ENCODE measurements around the gene FCHSD1.

FCHSD1 gene

DNA sequence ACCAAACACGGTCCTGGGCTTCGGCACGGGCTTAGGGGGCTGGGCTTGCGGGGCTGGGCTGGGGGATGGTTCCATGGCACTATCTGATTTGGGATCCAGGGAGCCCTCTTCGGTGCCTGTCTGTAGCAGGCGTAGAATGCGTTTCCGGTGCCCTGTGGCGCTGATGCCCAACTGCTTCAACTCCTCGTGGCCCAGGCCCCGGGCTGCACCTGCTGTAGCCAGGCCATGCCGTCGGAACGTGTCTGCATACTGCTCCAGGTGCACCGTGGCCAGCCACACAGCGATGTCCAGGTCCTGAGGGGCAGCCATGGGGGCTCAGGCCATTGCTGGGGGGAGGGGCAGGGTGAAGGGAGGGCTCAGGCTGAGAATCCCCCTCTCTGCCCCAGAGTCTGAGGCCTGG, 29.0 kb upstream of the FCHSD1 start:
- no CpG with 5 or more reads among the region's 16 CpGs for WGBS (ENCODE audit: extremely low coverage, insufficient coverage, low lambda C conversion rate)

DNA sequence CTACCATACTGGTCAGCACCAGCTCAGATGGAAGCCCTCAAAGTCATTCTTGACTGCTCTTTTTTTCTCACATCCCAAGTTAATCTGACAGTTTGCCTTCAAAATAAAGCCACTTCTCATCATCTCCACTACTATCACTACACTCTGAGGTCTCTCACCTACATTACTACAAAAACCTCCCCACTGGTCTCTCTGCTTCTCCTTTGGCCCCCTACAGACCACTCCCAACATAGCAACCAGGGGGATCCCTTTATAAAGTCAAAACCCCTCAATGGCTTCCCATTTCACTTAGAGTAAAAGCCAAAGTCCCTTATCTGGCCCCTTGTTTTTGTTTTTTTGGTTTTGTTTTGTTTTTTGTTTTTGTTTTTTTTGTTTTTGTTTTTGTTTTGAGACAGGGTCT, 26.2 kb upstream of the FCHSD1 start:
- H3K23ac ChIP-seq (ENCODE audit: low read length), result no peak overlapping the region
- no peaks in the 10 kb centered on the region for H3K27me3 ChIP-seq (ENCODE audit: insufficient read depth, low read length, poor library complexity)
- peak; percentile 84 for DNase-seq
- no peak overlapping the region for H3K27ac ChIP-seq (ENCODE audit: low read depth, low read length)
- no peak overlapping the region for H2BK120ac ChIP-seq (ENCODE audit: low read depth, low read length)
- no peak overlapping the region for H4K8ac ChIP-seq (ENCODE audit: low read depth, low read length)
- no peak overlapping the region for H3K4me2 ChIP-seq (ENCODE audit: low read length)
- no peak overlapping the region for H4K5ac ChIP-seq (ENCODE audit: low read length)
- no peak overlapping the region for H2BK5ac ChIP-seq (ENCODE audit: low read length)
- no peak overlapping the region for H3K9ac ChIP-seq (ENCODE audit: low read length)
- no peak overlapping the region for H2BK15ac ChIP-seq (replicated peaks; ENCODE audit: low read depth)
- peaks cover 5% of the 10 kb centered on the region for H3K79me2 ChIP-seq (ENCODE audit: control insufficient read depth, insufficient read depth, low read length)
- peaks cover 9% of the 10 kb centered on the region for H3K4me1 ChIP-seq (ENCODE audit: control insufficient read depth, low read depth, low read length)
- no peak overlapping the region for H3K18ac ChIP-seq (ENCODE audit: low read length)
- peaks cover 2% of the 10 kb centered on the region for H3K79me1 ChIP-seq (ENCODE audit: low read length)
- H3K36me3 ChIP-seq (ENCODE audit: control insufficient read depth, insufficient read depth, low read length), result no peaks in the 10 kb centered on the region
- no peak overlapping the region for H3K4ac ChIP-seq (ENCODE audit: low read depth, low read length)
- H3K4me3 ChIP-seq (ENCODE audit: low read length), result no peak overlapping the region
- H2AK5ac ChIP-seq (ENCODE audit: low read length), result no peak overlapping the region
- no peak overlapping the region for H3K56ac ChIP-seq (ENCODE audit: low read length)

More for the DNA sequence above, 29.0 kb upstream of the FCHSD1 start:
- H3K23ac ChIP-seq (ENCODE audit: low read length), result no peak overlapping the region
- peaks cover 14% of the 10 kb centered on the region for H3K4me1 ChIP-seq (ENCODE audit: control insufficient read depth, low read depth, low read length)
- peaks cover 2% of the 10 kb centered on the region for H3K79me1 ChIP-seq (ENCODE audit: low read length)
- peak overlapping the region; percentile 25 for H3K9ac ChIP-seq (ENCODE audit: low read length)
- no peaks in the 10 kb centered on the region for H3K27me3 ChIP-seq (ENCODE audit: insufficient read depth, low read length, poor library complexity)
- H3K56ac ChIP-seq (ENCODE audit: low read length), result peak overlapping the region; percentile 77
- no peak overlapping the region for H4K5ac ChIP-seq (ENCODE audit: low read length)
- H3K79me2 ChIP-seq (ENCODE audit: control insufficient read depth, insufficient read depth, low read length), result peaks cover 5% of the 10 kb centered on the region
- H2BK15ac ChIP-seq (replicated peaks; ENCODE audit: low read depth), result no peak overlapping the region
- H3K4me2 ChIP-seq (ENCODE audit: low read length), result peak overlapping the region; percentile 7
- DNase-seq, result no peak
- peak overlapping the region; percentile 9 for H3K18ac ChIP-seq (ENCODE audit: low read length)
- H3K4ac ChIP-seq (ENCODE audit: low read depth, low read length), result no peak overlapping the region
- no peak overlapping the region for H2BK5ac ChIP-seq (ENCODE audit: low read length)
- H3K27ac ChIP-seq (ENCODE audit: low read depth, low read length), result peak overlapping the region; percentile 42
- no peak overlapping the region for H4K8ac ChIP-seq (ENCODE audit: low read depth, low read length)
- H2AK5ac ChIP-seq (ENCODE audit: low read length), result no peak overlapping the region
- H3K36me3 ChIP-seq (ENCODE audit: control insufficient read depth, insufficient read depth, low read length), result no peaks in the 10 kb centered on the region
- no peak overlapping the region for H3K4me3 ChIP-seq (ENCODE audit: low read length)
- H2BK120ac ChIP-seq (ENCODE audit: low read depth, low read length), result no peak overlapping the region

DNA sequence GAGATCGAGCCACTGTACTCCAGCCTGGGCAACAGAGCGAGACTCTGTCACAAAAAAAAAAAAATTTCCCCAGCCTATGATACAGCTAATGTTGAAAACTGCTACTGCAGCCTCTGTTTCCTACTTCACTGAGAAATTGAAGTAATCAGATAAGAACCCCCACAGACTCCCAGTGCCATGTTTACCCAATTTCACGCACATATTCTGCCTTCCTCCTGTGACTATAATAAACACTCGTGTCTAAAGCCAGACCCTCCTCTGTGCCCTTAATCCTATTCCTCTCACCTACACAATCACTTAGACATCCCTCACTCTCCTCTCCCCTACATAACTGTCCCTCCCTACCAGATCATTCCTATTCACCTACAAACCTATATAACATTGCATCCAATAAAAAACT, 24.5 kb upstream of the FCHSD1 start:
- Histone ChIP-seq H4K8ac (ENCODE audit: low read depth, low read length) (no peak overlapping the region), H3K4me2 (ENCODE audit: low read length) (no peak overlapping the region), H4K5ac (ENCODE audit: low read length) (no peak overlapping the region), H2BK15ac (replicated peaks; ENCODE audit: low read depth) (no peak overlapping the region), H3K23ac (ENCODE audit: low read length) (no peak overlapping the region), H3K79me1 (ENCODE audit: low read length) (peaks cover 2% of the 10 kb centered on the region), H3K56ac (ENCODE audit: low read length) (no peak overlapping the region), H3K36me3 (ENCODE audit: control insufficient read depth, insufficient read depth, low read length) (peaks cover 1% of the 10 kb centered on the region), H3K79me2 (ENCODE audit: control insufficient read depth, insufficient read depth, low read length) (peaks cover 5% of the 10 kb centered on the region), H3K4ac (ENCODE audit: low read depth, low read length) (no peak overlapping the region), H3K4me3 (ENCODE audit: low read length) (no peak overlapping the region), H2AK5ac (ENCODE audit: low read length) (no peak overlapping the region), H3K27ac (ENCODE audit: low read depth, low read length) (no peak overlapping the region), H2BK5ac (ENCODE audit: low read length) (no peak overlapping the region), H3K18ac (ENCODE audit: low read length) (no peak overlapping the region), H3K9ac (ENCODE audit: low read length) (no peak overlapping the region), H3K27me3 (ENCODE audit: insufficient read depth, low read length, poor library complexity) (no peaks in the 10 kb centered on the region), H2BK120ac (ENCODE audit: low read depth, low read length) (no peak overlapping the region), H3K4me1 (ENCODE audit: control insufficient read depth, low read depth, low read length) (peaks cover 5% of the 10 kb centered on the region)
- WGBS (ENCODE audit: extremely low coverage, insufficient coverage, low lambda C conversion rate), result no CpG with 5 or more reads among the region's 4 CpGs
- no peak for DNase-seq

DNA sequence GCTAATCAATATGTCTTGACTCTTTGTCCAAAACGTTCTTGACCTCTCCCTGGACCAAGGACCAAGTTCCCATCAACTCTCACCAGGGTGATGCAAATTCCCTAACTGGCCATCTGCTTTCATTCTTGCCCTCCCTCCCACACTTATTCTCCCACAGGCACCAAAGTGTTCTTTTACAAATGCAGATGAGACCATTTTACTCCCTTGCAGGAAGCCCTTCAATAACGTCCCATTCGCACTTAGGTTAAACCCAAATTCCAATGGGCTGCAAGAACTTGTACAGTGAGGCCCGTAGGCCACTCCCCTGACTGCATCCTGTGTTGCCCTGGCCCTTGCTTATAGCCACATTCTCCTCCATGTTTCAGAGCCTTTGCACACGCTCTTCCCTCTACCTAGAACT, 23.5 kb upstream of the FCHSD1 start:
- H3K4me3 ChIP-seq (ENCODE audit: low read length), result no peak overlapping the region
- no peak overlapping the region for H3K23ac ChIP-seq (ENCODE audit: low read length)
- no peak overlapping the region for H4K5ac ChIP-seq (ENCODE audit: low read length)
- H4K8ac ChIP-seq (ENCODE audit: low read depth, low read length), result no peak overlapping the region
- H2BK5ac ChIP-seq (ENCODE audit: low read length), result no peak overlapping the region
- no peak overlapping the region for H3K9ac ChIP-seq (ENCODE audit: low read length)
- H3K56ac ChIP-seq (ENCODE audit: low read length), result no peak overlapping the region
- H2BK15ac ChIP-seq (replicated peaks; ENCODE audit: low read depth), result no peak overlapping the region
- H3K27me3 ChIP-seq (ENCODE audit: insufficient read depth, low read length, poor library complexity), result no peaks in the 10 kb centered on the region
- H3K4ac ChIP-seq (ENCODE audit: low read depth, low read length), result no peak overlapping the region
- H2AK5ac ChIP-seq (ENCODE audit: low read length), result no peak overlapping the region
- no peak overlapping the region for H3K4me2 ChIP-seq (ENCODE audit: low read length)
- no peaks in the 10 kb centered on the region for H3K79me2 ChIP-seq (ENCODE audit: control insufficient read depth, insufficient read depth, low read length)
- peaks cover 1% of the 10 kb centered on the region for H3K36me3 ChIP-seq (ENCODE audit: control insufficient read depth, insufficient read depth, low read length)
- H2BK120ac ChIP-seq (ENCODE audit: low read depth, low read length), result no peak overlapping the region
- H3K27ac ChIP-seq (ENCODE audit: low read depth, low read length), result no peak overlapping the region
- no peaks in the 10 kb centered on the region for H3K4me1 ChIP-seq (ENCODE audit: control insufficient read depth, low read depth, low read length)
- H3K18ac ChIP-seq (ENCODE audit: low read length), result no peak overlapping the region
- peak; percentile 60 for DNase-seq
- no peaks in the 10 kb centered on the region for H3K79me1 ChIP-seq (ENCODE audit: low read length)
- WGBS (ENCODE audit: extremely low coverage, insufficient coverage, low lambda C conversion rate), result no CpG with 5 or more reads among the region's 5 CpGs

DNA sequence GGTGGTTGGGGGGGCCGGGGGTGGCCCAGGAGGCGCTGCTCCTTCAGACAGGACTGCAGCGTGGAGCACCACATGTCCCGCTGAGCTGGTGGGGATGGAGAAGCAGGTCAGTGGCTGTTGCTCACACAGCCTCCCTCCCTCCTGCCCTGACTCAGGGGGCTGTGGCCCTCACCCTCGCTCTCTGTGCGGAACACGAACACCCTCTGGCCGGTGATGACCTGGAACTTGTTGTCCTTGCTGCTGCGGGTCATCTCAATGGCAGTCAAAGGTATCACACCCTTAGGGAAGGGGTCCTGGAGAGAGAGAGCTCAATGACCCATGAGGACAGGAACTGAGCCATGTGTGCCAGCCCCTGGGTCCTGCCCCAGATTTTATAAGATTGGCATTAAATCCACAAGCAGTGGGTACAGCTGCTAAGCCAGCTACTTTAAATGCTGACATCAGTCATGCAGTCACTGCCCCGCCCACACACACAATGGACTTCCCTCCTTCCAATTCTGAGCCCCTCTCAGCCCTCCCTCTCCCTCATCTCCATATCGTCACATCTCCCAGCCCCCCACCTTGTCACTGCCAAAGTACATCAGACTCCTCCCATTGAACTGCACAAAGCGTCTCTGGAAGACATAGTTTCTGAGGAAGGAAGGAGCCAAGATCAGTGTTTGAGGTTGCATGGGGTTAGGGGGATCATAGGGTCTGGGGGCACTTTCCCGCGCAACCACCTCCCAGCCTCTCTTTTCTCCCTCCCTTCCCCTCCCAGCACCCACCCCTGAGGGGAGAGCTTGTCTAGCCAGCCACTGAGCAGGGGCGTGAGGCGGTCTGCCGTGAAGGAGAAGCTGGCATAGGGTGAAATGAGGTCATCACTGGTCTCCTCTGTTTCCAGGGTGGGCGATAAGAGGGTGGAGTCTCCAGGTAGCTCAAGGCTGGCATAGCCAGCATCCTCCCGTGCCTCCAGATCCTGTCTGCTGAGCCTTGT, 21.9 kb upstream of the FCHSD1 start:
- Histone ChIP-seq H4K8ac (ENCODE audit: low read depth, low read length) (no peak overlapping the region), H3K36me3 (ENCODE audit: control insufficient read depth, insufficient read depth, low read length) (peaks cover 4% of the 10 kb centered on the region), H3K27me3 (ENCODE audit: insufficient read depth, low read length, poor library complexity) (no peaks in the 10 kb centered on the region), H3K4ac (ENCODE audit: low read depth, low read length) (no peak overlapping the region), H3K79me2 (ENCODE audit: control insufficient read depth, insufficient read depth, low read length) (no peaks in the 10 kb centered on the region), H3K4me1 (ENCODE audit: control insufficient read depth, low read depth, low read length) (no peaks in the 10 kb centered on the region), H2BK5ac (ENCODE audit: low read length) (no peak overlapping the region), H2BK120ac (ENCODE audit: low read depth, low read length) (no peak overlapping the region), H3K23ac (ENCODE audit: low read length) (no peak overlapping the region), H3K27ac (ENCODE audit: low read depth, low read length) (no peak overlapping the region), H3K9ac (ENCODE audit: low read length) (no peak overlapping the region), H2BK15ac (replicated peaks; ENCODE audit: low read depth) (no peak overlapping the region), H3K4me2 (ENCODE audit: low read length) (no peak overlapping the region), H3K56ac (ENCODE audit: low read length) (no peak overlapping the region), H3K18ac (ENCODE audit: low read length) (no peak overlapping the region), H2AK5ac (ENCODE audit: low read length) (no peak overlapping the region), H3K79me1 (ENCODE audit: low read length) (no peaks in the 10 kb centered on the region), H4K5ac (ENCODE audit: low read length) (no peak overlapping the region), H3K4me3 (ENCODE audit: low read length) (no peak overlapping the region)
- WGBS (ENCODE audit: extremely low coverage, insufficient coverage, low lambda C conversion rate), result no CpG with 5 or more reads among the region's 19 CpGs
- DNase-seq, result no peak

Measured in mesendoderm (in vitro differentiated cells).